NCI-H2196 treated with DMSO at 0.1 percent for 48 hours (cell line): ENCODE measurements around the gene RBM19.
A peak's percentile ranks its signal among the peaks of the same experiment; 100 is the strongest.

ENCODE experiments used
- DNase-seq: peaks from one replicate; lab custom pipeline; 2025; ENCODE audit not compliant: unreplicated experiment; lab: John Stamatoyannopoulos, UW

RBM19 gene

DNA sequence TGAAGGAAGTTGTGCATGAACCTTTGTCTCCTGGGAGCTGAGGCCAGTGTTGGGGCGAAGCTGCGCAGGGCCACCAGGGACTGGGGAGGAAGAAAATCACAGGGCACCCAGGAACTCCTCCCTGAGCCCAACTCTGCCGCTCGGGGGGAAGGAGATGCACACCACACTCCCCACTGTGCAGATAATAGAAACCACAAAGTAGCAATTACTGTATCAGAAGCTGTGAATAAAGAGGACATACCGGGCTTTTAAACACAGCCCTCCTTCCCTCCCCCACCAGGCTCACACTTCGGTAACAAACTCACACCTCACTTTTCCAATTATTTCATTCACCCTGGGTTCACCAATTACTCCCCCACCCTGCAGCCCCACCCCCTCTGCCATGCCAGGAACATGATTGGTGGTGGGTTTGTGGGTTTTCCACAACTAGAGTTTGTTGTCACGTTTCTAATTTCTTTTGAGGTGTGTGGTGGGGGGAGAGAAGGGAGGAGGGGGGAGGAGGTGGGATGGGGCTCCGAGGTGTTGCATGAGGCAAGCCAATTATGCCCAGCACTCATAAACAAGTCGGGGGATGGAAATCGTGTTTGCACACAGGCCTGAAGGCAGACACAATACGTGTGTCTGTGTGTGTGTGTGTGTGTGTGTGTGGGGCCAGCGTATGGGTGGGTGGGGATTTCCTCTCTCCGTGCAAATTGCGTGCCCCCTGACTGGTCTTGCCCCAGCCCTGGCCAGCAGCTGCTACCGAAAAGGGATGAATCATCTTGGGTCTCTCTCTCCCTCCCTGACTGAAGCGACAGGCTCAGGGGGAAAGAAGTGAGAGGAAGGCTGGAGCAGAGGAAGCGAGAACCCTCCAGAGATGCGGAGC is 103.3 kb downstream of the RBM19 start:
- no peak for DNase-seq

DNA sequence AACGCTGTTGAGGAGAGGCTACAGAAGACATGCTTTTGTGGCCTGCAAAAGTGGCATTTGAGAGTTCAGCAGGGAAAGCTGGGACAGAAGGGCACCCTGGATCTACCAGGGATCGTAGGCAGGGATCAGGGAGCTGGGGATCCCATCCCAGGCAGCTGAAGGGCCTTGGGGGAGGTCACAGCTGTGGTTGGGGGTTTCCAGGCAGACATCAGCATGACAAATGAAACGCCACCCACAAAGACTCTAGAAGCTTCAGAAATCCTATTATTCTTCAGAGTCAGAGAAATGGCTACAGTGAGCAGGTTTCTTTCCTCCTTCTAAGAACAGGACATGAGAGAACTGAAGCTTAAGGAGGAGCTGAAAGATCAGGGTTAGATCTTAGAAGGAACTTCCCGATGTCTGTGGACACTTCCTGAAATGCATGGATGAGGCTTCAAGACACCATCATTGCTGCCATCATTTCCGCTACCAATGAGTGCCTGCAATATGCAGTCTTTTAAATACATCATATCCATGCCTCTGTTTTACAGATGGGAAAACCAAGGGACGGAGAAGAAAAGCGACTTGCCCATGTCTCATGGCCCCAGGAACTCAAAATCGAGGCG is 104.3 kb downstream of the RBM19 start:
- DNase-seq: no peak

DNA sequence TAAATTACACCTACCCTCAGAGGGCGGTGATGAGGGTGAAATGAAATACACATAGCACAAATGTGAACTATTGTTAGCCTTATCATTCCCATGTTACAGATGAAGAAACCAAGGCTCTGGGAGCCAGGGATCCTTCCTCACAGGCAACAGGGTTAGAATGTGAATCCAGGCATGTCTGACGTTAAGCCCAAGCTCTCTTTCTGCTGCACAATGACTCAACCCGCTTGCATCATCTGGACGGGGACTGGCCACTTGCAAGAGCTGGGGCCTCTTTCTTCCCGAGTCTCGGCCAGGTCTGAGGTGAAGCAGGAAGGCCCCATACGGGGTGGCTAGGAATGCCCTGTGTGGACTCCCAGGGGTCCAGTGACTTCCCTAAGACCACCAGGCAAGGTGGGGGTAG is 105.2 kb downstream of the RBM19 start:
- DNase-seq: no peak

DNA sequence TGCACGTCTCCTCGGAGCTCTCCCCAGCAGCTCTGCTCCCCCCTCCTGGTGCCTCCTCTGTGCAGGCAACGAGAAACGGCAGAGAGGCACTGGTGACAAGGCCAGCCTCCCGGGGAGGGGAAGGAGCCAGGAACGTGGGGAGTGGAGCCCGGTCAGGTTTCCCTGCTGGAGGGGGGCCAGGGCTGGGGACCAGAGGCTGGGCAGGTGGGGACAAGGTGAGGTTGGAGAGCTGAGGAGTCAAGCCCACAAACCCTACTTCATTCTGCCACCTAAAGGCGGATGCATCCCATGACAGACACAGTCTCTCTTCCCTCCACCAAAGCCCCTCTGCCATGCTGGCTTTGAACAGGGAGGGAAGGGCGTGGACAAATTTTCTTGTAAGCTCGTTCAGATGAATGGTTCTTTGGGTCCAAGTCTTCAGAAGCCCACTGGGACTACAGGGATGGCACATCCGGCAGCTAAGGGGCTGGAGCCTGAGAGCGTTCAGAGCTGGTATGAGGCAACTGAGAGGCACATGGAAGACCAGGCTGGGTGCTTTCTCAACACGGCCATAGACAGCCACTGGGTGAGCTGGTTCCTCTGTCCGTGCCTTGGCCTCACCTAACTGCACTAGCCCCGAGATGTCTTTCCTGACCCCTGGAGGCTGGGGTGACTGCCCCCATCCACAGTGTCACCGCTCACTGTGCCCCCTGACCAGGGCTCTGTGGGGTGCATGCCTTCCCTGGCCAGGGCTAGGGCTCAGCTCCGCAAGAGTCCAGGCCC is 105.9 kb downstream of the RBM19 start:
- DNase-seq: peak; percentile 82

DNA sequence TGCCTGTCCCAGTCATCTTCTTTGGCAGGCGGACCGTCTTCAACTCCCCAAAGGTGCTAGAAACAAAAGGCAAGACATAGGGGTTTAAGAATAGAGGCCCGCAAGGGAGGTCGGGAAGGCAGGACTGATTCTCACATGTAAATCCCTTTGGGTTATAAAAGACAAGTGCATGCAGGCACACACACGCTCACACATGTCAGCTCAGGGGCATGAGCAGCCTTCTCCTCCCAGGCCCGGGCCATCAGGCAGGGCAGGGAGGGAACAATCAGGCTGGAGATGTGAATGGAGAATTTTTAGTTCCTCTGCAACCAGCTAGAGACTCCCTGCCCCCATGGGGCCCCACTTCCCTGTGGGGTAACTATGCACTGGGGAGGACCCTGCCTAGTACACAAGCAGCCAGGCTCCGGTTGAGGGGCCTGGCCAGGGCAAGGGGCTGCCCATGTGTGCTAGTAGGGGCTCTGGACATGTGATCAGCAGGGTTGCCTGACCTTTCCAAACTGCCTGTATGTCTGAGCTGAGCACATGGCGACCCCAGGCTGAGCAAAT is 107.2 kb downstream of the RBM19 start:
- no peak for DNase-seq

DNA sequence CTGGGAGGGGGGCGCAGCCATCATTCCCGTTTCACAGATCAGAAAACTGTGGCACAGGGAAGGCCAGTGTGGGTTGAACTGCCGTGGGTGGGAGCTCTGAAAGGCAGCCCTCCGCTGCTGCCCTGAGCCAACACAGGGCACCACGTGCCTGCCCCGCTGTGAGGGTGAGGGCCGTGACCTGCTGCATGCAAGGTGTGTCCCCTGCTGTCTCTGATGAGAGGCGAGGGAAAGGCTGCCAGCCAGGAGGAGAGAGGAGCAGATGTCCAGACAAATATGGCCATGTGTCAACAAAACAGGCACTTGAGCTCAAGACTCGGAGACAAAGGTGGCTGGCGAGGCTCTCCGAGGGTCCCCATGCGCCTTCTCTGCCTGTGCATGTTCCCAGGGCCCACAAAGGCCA is 108.8 kb downstream of the RBM19 start:
- peak; percentile 25 for DNase-seq

DNA sequence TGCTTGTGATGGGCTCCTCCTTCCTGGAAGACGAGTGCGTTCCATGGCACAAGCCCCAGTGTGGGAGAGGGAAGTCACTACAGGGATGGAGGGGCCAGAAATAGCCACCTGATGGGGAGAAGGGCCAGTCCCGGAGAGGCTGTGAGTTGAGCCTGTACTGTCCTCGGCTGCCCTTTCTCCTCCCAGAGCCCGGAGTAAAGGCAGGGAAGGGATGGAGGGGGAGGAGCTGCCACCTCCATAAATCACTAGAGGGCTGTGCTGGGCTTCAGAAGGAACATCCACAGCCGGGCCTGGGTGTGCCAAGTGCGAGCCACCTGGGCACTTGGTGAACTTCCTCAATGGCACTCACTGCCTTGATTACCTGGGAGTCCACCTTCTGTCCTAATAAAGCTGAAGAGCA is 110.1 kb downstream of the RBM19 start:
- no peak for DNase-seq

DNA sequence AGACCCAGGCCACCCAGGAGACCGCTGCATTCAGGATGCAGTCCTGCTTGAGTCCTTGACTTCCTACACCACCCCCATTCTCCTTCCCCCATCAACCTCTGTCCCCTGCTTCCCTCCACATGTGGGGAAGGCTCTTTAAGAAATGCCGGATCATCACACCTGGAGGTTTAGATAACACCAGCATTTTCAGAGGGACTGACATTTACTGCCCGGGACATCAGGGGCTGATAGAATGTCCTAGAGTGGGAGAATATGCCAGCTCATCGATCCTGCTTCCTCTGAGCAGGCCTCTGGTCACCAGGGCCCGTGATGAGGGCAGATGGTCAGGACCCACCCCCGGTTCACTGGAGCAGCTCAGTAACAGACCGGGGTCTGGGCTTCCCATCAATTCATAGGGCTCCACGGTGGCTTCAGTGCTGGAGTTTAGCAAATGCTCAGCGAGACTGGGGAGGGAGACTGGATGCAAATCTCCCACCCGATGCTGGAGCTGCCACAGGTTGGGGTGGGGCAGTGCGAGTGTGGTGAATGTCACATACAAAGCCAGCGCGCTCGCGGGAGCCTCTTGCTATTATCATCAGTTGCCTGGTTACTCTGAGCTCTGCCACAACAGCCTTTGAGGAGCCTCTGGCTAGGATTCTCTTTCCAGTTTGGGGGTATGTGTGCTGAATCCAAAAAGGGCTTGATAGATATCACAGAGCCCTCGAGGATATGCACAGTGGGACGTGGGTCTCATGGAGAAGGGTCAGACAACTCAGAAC is 111.6 kb downstream of the RBM19 start:
- no peak for DNase-seq

DNA sequence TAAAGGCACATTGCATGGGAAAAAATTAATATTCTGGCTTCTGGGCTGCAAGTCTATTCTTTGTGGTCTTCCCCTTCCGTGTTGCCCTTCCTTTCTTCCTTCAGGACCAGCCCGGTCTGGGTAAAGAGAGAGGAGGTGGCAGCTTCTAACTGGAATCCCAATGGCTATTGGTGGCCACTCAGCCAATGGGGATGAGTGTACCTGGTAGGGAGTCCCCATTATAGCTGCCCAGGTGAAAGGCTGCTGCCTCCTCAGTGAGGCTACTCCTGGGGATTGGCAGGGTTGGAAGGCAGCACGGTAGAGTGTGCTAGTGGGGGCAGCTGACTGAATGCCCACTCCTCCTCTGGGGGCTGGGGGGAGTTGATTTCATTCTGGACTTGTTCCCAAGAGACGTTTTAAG is 112.6 kb downstream of the RBM19 start:
- DNase-seq: peak; percentile 48

DNA sequence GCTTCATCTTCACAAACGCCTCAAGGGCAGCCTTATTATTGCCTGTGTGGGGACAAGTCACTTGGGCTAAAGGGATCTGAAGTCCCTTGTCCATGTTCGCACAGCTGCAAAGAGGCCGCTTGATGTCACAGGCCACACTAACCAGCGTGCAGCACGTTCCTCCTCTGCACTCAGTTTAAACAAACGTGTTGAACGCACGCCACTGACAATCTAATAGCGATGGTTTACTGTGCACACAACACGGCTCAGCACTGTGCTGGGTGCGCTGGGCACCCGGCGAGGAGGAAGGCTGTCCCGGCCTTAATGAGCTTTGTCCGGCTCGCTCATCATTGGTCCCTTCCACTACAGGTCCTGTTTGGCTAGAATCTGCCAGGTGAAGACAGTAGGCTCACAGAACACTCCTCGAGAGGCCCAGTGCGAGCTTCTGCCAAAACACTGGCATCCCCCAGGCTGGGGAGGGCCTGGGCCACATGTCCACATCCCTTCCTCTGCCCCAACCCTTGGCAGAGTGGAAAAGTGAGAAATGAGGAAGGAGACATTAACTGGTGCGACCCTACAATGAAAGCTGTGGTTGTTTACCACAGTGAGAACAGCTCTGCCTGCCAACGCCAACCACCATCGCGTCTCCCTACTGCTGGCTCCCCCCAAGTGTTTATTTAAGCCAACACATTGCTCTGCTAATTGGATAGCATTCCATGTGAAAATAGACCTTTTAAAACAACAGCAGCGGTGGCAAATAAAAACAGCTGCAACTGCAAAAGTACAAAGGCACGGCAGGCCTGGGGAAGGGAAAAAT is 113.2 kb downstream of the RBM19 start:
- DNase-seq: peak; percentile 48

DNA sequence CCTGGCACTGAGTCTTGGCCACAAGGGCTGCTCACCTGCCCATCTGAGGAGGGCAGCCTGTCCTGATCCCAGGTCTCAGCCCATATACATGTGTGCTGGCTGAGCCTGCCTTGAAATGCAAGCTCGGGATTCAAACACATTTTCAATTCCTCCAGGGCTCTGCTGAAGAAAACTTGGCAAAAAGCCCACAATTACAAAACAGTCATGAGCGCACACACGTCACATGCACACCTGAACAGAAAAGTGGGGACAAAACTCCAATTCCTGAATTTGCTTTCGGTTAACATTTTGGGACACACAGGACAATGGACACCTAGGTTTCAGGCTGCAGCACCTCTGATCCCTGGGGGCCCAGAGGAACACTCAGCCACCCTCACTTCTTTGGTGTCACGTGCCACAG is 113.9 kb downstream of the RBM19 start:
- no peak for DNase-seq

DNA sequence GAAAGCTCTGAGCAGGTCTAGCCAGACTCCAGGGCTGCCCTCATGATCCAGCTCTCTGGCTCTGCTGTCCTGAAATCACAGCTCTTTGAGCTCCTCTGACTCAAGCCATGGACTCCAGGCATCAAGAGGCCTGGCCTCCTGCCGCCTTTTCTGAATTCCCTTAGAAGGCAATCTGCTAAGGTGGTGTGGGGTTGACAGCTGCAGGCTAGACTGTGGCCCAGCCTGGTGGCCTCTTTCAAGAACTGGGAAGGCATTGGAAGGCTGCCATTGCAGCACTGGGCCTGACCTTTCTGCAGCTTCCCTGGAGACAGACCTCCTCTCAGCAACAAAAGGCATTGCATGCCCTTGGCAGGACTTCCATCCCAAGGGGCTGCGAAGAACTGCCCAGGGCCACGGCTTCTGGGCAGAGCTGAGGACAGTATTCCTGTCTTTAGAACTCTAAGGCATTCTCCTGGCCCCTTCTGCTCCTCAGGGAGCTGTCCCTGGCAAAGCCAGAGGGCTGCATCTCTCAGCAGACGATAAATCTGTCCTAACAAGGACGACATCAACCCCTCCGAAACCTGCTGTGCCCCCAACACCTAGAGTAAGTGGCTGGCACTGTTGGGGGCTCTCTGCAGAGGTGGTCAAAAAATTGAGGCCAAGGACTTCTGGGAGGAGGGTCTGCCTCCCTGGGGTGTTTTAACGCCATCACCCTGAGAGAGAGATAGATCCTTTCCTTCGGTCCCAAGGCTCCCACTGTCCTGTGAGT is 115.6 kb downstream of the RBM19 start:
- no peak for DNase-seq

DNA sequence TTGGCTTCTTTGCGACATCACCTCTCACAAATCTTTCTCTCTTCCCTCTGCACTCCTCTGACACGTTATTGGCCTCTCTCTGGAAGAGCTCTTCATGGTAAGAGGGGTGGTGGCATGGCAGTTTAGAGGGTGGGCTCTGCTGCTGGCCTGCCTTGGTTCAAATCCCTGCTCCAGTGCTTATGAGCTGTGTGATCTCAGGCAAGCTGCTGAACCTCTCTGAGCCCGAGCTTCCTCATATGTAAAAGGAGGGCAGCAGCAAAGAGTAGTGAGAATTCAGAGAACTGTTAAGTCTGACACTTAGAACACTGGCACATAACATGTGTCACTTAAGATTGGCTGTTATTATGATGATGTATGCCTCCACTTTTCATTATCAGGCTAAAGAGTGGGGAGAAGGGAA is 118.3 kb downstream of the RBM19 start:
- no peak for DNase-seq

DNA sequence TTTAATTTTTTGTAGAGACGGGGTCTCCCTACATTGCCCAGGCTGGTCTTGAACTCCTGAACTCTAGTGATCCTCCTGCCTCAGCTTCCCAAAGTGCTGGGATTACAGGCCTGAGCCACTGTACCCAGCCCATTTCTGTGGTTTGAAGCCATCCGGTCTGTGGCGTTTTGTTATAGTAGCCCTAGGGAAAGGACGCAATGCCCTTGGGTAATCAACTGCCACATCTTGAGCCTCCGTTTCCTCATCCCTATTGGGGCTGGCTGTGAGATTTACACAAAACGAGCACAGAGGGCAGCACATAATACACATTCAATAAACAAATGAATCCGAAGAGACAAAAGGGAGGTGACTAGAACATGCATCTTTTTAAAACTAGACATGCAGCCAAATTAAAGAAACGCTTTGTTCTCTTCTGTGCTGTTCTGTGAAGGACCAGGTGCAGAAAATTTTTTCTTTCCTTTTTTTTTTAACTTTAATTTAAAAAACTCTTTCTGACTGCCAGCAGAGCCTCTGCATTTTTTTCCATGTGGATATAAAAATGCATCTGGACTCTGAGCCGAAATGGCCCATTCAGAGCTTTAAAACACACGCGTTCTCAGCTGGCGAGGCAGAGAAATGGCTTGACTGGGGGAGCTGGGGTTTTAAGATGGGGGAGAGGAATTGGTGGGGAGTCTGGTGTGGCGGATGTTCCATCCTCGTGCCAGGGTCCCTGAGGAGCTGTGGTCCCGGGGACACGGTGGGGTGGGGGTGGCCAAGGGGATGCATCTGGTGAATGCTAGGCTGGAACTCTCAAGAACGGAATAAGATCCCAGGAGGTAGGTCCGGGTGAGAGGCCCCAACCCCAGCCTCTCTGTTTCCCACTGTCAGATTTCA is 119.0 kb downstream of the RBM19 start:
- DNase-seq: no peak

DNA sequence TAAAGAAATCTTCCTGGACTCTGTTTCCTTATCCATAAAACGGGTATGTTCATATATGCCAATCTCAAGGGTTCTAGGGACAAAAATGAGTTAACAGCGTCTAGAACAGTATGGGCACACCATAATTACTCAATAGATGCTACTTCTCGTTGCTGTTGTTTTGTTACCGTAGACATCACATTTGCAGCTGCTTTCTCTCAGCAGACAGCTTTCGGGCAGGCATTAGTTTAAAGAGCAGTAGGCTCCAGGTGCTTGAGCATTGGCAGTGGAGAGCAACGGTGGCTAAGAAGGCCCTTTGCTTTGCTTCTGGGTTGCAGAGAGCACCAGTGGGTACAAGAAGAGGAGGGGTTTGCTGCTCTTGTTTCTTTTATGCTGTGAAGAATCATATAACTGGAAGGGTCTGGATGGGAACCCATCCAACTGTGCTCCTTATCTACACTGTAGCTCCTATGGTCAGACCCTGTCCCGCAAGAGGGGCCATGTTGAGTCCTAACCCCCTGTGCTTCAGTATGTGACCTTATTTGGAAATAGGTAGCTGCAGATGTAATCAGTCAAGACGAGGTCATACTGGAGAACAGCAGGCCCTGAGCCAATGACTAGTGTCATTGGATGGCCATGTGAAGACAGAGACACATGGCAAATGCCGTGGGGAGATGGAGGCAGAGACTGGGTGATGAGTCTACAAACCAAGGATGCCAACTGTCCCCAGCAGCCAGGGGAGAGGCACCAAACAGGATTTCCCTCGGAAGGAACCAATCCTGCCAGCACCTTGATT is 120.0 kb downstream of the RBM19 start:
- DNase-seq: no peak

DNA sequence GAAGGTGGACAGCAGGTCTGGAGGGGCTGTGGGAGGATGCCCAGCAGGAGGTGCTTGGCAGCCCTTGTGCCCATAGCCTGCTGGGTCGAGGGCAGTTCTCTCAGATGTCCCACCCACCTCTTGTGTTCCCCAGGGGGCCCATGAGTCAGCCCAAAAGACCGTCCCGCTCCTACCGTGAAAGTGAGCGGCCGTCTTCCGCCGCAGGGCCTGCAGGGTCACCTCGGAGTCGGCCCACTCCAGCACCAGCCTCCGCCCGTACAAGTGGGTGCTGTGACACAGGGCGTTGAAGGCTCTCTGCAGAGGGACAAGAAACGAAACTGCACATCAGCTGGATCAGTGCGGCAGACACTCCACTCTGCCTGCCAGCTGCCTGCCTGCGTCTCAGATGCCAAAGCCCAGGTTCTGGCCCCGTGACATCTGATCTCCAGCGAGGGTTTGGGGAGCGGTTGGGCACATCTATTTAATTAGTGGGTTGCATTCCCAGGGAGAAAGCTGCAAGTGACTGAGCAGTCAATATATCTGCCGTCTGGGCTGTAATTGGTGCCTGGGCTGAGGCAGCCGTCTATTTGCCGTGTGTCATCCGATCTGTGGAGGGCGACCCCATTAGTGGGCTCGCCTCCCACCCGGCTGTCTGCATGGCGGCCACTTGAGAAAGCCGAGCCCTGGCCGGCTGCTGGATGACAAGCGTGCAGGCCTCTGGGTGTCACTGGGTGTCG is 121.5 kb downstream of the RBM19 start:
- DNase-seq: no peak

DNA sequence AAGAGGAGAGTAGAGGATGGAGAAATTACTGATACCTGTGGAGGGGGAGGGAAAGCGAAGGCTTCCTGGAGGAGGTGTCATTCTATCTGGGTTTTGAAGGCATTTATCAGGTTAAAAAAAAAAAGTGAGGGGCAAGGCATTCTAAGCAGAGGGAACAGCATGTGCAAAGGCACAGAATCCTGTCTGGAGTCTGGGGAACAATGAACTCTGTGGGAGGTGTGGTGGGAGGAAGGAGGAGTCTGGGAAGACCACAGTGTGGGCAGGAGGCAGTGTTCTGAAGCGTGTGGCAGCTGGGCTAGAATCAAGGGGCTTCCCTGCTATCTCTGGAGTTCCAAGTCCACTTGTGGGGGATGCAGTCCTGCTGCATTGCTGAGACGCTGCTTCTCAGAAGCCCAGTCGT is 123.4 kb downstream of the RBM19 start:
- DNase-seq: no peak
